GM10266 (cell line): Measurements from ENCODE around the gene MTUS2.

ENCODE experiments used
- DNase-seq: peaks from one replicate; pipeline ENCODE4 v3.0.0; 2012; ENCODE audit errors: extremely low spot score
- CTCF ChIP-seq: IDR thresholded peaks from 2 replicates; pipeline ENCODE4 v1.5.1; 2012; ENCODE audit warnings: mild to moderate bottlenecking, low read depth; ENCODE audit not compliant: control insufficient read depth, insufficient read depth; ENCODE audit errors: missing control alignments

The MTUS2 gene

DNA sequence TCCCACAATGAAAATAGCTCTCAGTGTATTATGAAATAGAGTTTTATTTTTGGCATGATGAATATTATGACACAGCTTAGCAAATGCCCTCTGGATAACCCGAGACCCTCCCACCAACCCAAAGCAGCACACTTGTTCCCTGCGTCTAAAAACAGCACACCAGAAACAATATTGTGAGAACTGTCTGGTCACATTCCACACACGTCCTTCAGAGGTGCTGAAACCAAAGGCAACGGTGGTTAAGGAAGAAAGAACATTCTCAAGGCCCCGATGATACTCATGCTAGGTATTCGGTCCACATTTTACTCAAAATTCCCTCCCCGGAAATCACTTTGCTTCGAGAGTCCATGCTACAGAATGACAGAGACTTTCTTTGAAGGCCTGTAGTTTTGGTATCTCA is 618.6 kb downstream of the MTUS2 start:
- no peak for TF ChIP-seq CTCF
- DNase-seq, result no peak

DNA sequence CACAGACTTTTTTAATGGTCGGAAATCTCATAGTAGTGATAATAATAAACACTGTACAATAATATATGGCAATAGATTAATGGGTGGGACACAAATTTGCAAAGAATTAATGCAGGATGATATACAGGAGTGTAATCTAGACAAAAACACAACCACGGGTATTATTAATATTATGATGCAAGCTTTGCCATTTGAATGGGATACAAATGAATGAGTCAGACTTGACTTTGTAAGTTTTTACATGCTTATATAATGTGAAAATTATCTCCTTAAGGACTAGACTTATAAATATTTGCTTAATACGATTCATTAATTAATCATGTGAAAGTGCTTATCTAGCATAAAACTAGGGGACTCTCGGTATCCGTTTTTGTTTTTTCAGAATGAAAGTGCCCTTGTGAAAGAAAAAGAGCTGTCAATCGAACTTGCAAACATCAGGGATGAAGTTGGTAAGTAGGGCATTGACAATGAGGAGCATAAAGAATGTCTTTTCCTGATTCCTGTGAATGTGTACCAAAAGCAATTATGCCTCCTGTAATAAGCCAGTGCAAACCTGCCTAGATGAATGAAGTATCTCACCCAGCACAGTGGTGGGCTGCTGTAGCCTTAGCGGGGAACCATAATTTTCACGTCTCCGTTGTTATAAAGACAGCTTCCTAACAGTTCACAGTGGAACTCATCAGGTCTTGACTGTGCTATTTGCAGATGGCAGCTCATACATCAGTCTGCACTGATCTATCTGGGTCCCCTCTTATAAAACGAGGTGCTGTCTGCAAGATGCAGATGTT is 619.7 kb downstream of the MTUS2 start:
- TF ChIP-seq CTCF, result no peak
- no peak for DNase-seq

DNA sequence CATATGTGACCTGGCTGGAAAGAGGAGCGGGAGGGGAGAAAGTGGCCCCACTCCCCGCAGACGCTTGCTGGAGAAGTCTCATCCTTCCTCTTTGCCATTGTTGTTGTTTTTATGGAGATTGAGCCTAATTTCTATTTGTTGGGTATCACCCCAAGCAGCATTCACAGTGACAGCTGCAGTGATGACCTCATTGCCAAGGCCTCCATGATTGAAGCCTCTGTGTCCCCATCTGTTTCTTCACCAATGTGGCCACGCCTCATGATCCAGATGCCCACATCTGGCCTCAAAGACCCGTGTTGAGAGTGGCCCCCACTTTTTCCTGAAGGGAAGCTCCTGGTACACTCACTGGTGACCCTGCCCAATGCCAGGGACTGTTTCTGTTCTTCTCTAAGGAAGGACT is 621.2 kb downstream of the MTUS2 start:
- no peak for DNase-seq
- no peak for TF ChIP-seq CTCF

DNA sequence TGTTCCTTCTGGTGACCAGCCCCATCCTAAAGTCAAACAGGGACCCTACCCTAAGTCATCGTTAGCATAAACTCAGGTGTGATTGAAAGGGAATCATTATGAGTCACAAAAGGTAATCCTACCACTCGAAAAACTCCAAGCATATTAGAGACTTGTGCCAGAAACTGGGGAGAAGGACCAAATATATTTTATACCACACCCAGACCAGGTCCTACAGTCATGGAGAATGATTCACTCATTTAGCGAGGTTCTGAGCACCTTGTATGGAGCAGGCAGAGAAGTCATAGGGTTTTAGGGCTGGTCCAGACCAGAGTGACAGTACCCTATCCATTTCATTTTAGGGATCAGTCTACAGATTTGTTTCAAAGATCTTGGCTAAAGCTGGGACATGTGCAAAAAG is 625.9 kb downstream of the MTUS2 start:
- TF ChIP-seq CTCF, result no peak
- DNase-seq, result no peak

GRCh38 chr13:29448174-29448573 is 628.0 kb downstream of the MTUS2 start:
- no peak for TF ChIP-seq CTCF
- DNase-seq, result no peak

- TF ChIP-seq CTCF, result no peak
- DNase-seq, result no peak
Measured at GRCh38 chr13:29449726-29450125, 629.6 kb downstream of the MTUS2 start.

GRCh38 chr13:29451976-29452375 is 631.8 kb downstream of the MTUS2 start:
- no peak for DNase-seq
- no peak for TF ChIP-seq CTCF
